PFSK-1 (cell line): ENCODE results near the gene USH1G.

Source experiments
- POLR2AphosphoS5 ChIP-seq: IDR thresholded peaks from 2 replicates; pipeline ENCODE4 v1.6.1; 2012; ENCODE audit warnings: low read depth, mild to moderate bottlenecking, control low read depth, low read length, moderate library complexity
- REST ChIP-seq, 2 experiments: IDR thresholded peaks; 2 replicates each; pipeline versions ENCODE4 v1.6.1 to v1.8.0; 2011 to 2012; ENCODE audit warnings: low read depth in 2 of 2, low read length in 2 of 2, control low read depth in 1 of 2, inconsistent platforms in 1 of 2, mild to moderate bottlenecking in 1 of 2, moderate library complexity in 1 of 2; ENCODE audit not compliant: insufficient read depth in 1 of 2
- SIN3A ChIP-seq: IDR thresholded peaks from 2 replicates; pipeline ENCODE4 v1.6.1; 2012; ENCODE audit warnings: mild to moderate bottlenecking, low read length, moderate library complexity, borderline replicate concordance; ENCODE audit not compliant: insufficient read depth
- TAF1 ChIP-seq: IDR thresholded peaks from 2 replicates; pipeline ENCODE4 v1.6.1; 2012; ENCODE audit warnings: low read length, control low read depth, borderline replicate concordance; ENCODE audit not compliant: insufficient read depth

- no peak for TF ChIP-seq REST (IDR thresholded peaks at IDR 0.05; ENCODE audit: insufficient read depth in 1 of 2, low read depth in 2 of 2, low read length in 2 of 2)
- no peak for TF ChIP-seq POLR2AphosphoS5
- TF ChIP-seq SIN3A, result no peak
- TF ChIP-seq TAF1, result no peak
Observed at GRCh38 chr17:74964246-74964761, 41.2 kb upstream of the USH1G start.
